ENCODE results near the gene PITRM1. TPM values are rescaled to one million over a fixed set of nuclear protein-coding genes. Genes with fewer than 3 reads are reported as not detected.

Gene PITRM1
- total RNA-seq, 1 donor from 2014 or later = 47.6 TPM

GRCh38 chr10:3210251-3210877 is 37.8 kb upstream of the PITRM1 start:
- Mint-ChIP-seq H3K9me3 (ENCODE audit: low read depth) (no peaks in the 10 kb centered on the region), H3K36me3 (ENCODE audit: insufficient read depth) (no peaks in the 10 kb centered on the region), H3K4me3 (ENCODE audit: low read depth) (no peak overlapping the region), H3K27me3 (peaks cover 11% of the 10 kb centered on the region), H3K27ac (peak overlapping the region; percentile 21), H3K4me1 (ENCODE audit: low read depth) (peaks cover 11% of the 10 kb centered on the region)
- no peak for TF ChIP-seq CTCF (IDR thresholded peaks at IDR 0.05; ENCODE audit: unreplicated experiment)
- DNase-seq (ENCODE audit: low spot score, unreplicated experiment) = no peak

- H3K4me3 Mint-ChIP-seq (ENCODE audit: low read depth) = no peak overlapping the region
- DNase-seq (ENCODE audit: low spot score, unreplicated experiment) = no peak
- H3K4me1 Mint-ChIP-seq (ENCODE audit: low read depth) = peaks cover 11% of the 10 kb centered on the region
- H3K27me3 Mint-ChIP-seq = peaks cover 12% of the 10 kb centered on the region
- TF ChIP-seq CTCF (IDR thresholded peaks at IDR 0.05; ENCODE audit: unreplicated experiment) = no peak
- H3K9me3 Mint-ChIP-seq (ENCODE audit: low read depth) = no peaks in the 10 kb centered on the region
- no peak overlapping the region for H3K27ac Mint-ChIP-seq
- no peaks in the 10 kb centered on the region for H3K36me3 Mint-ChIP-seq (ENCODE audit: insufficient read depth)
Observed at GRCh38 chr10:3208481-3209406, 36.2 kb upstream of the PITRM1 start.

GRCh38 chr10:3207351-3207750 is 34.8 kb upstream of the PITRM1 start:
- Mint-ChIP-seq H3K27ac (no peak overlapping the region), H3K4me3 (ENCODE audit: low read depth) (no peak overlapping the region), H3K27me3 (peaks cover 16% of the 10 kb centered on the region), H3K9me3 (ENCODE audit: low read depth) (no peaks in the 10 kb centered on the region), H3K4me1 (ENCODE audit: low read depth) (peaks cover 3% of the 10 kb centered on the region), H3K36me3 (ENCODE audit: insufficient read depth) (no peaks in the 10 kb centered on the region)
- TF ChIP-seq CTCF (IDR thresholded peaks at IDR 0.05; ENCODE audit: unreplicated experiment) = no peak
- no peak for DNase-seq (ENCODE audit: low spot score, unreplicated experiment)

- H3K4me3 Mint-ChIP-seq (ENCODE audit: low read depth) = no peak overlapping the region
- no peak overlapping the region for H3K27ac Mint-ChIP-seq
- TF ChIP-seq CTCF (IDR thresholded peaks at IDR 0.05; ENCODE audit: unreplicated experiment) = no peak
- H3K9me3 Mint-ChIP-seq (ENCODE audit: low read depth) = no peaks in the 10 kb centered on the region
- H3K36me3 Mint-ChIP-seq (ENCODE audit: insufficient read depth) = no peaks in the 10 kb centered on the region
- no peak for DNase-seq (ENCODE audit: low spot score, unreplicated experiment)
- H3K27me3 Mint-ChIP-seq = peaks cover 18% of the 10 kb centered on the region
- H3K4me1 Mint-ChIP-seq (ENCODE audit: low read depth) = peaks cover 3% of the 10 kb centered on the region
Observed at GRCh38 chr10:3206511-3207157, 34.1 kb upstream of the PITRM1 start.

GRCh38 chr10:3203972-3204371 is 31.4 kb upstream of the PITRM1 start:
- no peak for TF ChIP-seq CTCF (IDR thresholded peaks at IDR 0.05; ENCODE audit: unreplicated experiment)
- Mint-ChIP-seq H3K27me3 (peaks cover 33% of the 10 kb centered on the region), H3K9me3 (ENCODE audit: low read depth) (no peaks in the 10 kb centered on the region), H3K4me3 (ENCODE audit: low read depth) (no peak overlapping the region), H3K4me1 (ENCODE audit: low read depth) (no peaks in the 10 kb centered on the region), H3K27ac (no peak overlapping the region), H3K36me3 (ENCODE audit: insufficient read depth) (no peaks in the 10 kb centered on the region)
- DNase-seq (ENCODE audit: low spot score, unreplicated experiment) = no peak
